CD14-positive monocyte (primary cell): ENCODE data around the gene PLA2G4A. TPM values are rescaled to one million over a fixed set of nuclear protein-coding genes. Genes with fewer than 3 reads are reported as not detected.

Experiments
- DNase-seq, 3 donors: peaks; one replicate each; pipeline ENCODE4 v3.0.0-alpha.2; 2011 to 2022
- H2AFZ ChIP-seq: 2 replicates; pipeline ENCODE4 v1.6.0; 2012; ENCODE audit warnings: mild to moderate bottlenecking, low read depth, low read length, inconsistent platforms; ENCODE audit not compliant: insufficient read depth, poor library complexity, severe bottlenecking
- H3K27ac ChIP-seq, 2 donors: 1 replicate in 1 of 2; 2 replicates in 1 of 2; pipeline ENCODE4 v1.5.1; 2012 to 2013; ENCODE audit warnings: low read length in 2 of 2, control low read depth in 1 of 2, inconsistent platforms in 1 of 2, low read depth in 1 of 2, mild to moderate bottlenecking in 1 of 2
- H3K27me3 ChIP-seq, 2 donors: one replicate each; pipeline versions ENCODE4 v1.6.0 to v1.6.1; 2011 to 2013; ENCODE audit warnings: low read length in 2 of 2; ENCODE audit not compliant: control insufficient read depth in 2 of 2, insufficient read depth in 2 of 2
- H3K36me3 ChIP-seq, 2 donors: replicated peaks in 1 of 2; 1 replicate in 1 of 2; 2 replicates in 1 of 2; pipeline versions ENCODE4 v1.5.1 to v1.6.1; 2012 to 2013; ENCODE audit warnings: low read length in 2 of 2, control low read depth in 1 of 2, inconsistent platforms in 1 of 2, mild to moderate bottlenecking in 1 of 2; ENCODE audit not compliant: insufficient read depth in 2 of 2, control insufficient read depth in 1 of 2
- H3K4me1 ChIP-seq, 2 donors: 1 replicate in 1 of 2; 2 replicates in 1 of 2; pipeline versions ENCODE4 v1.5.1 to v1.6.1; 2012 to 2013; ENCODE audit warnings: low read length in 2 of 2, control low read depth in 1 of 2, inconsistent platforms in 1 of 2, mild to moderate bottlenecking in 1 of 2, moderate library complexity in 1 of 2; ENCODE audit not compliant: insufficient read depth in 2 of 2, control insufficient read depth in 1 of 2
- H3K4me2 ChIP-seq: replicated peaks from 2 replicates; pipeline ENCODE3; 2012; ENCODE audit warnings: low read length, moderate library complexity, mild to moderate bottlenecking; ENCODE audit not compliant: poor library complexity, severe bottlenecking; ENCODE audit errors: extremely low read depth
- H3K4me3 ChIP-seq, 3 experiments: fragments of 200-600 bp in 1 of 3; sonication (generic) in 1 of 3; replicated peaks in 1 of 3; 1 replicate in 2 of 3; 2 replicates in 1 of 3; pipeline ENCODE4 v1.5.1; 2011 to 2013; ENCODE audit warnings: low read length in 3 of 3, mild to moderate bottlenecking in 3 of 3, control low read depth in 2 of 3, low read depth in 2 of 3, inconsistent platforms in 1 of 3, moderate library complexity in 1 of 3
- H3K79me2 ChIP-seq: 2 replicates; pipeline ENCODE4 v1.6.0; 2012; ENCODE audit warnings: mild to moderate bottlenecking, control low read depth, inconsistent platforms, low read length, moderate library complexity; ENCODE audit not compliant: insufficient read depth
- H3K9ac ChIP-seq: 2 replicates; pipeline ENCODE4 v1.6.0; 2017; ENCODE audit warnings: low read length, mild to moderate bottlenecking; ENCODE audit not compliant: insufficient read depth, poor library complexity, severe bottlenecking
- H3K9me3 ChIP-seq, 2 donors: replicated peaks in 1 of 2; 1 replicate in 1 of 2; 2 replicates in 1 of 2; pipeline versions ENCODE4 v1.5.1 to v1.6.1; 2012 to 2013; ENCODE audit warnings: low read length in 2 of 2, control low read depth in 1 of 2; ENCODE audit not compliant: control insufficient read depth in 1 of 2, insufficient read depth in 1 of 2
- H4K20me1 ChIP-seq: 2 replicates; pipeline ENCODE4 v1.6.0; 2012; ENCODE audit warnings: mild to moderate bottlenecking, low read length, control low read depth, moderate library complexity; ENCODE audit not compliant: insufficient read depth
- H3K27ac Mint-ChIP-seq, 7 donors: one replicate each; pipeline ENCODE4 v1.8.0; 2020; ENCODE audit warnings: mild to moderate bottlenecking in 7 of 7, mixed read lengths in 7 of 7, moderate library complexity in 6 of 7, inconsistent platforms in 2 of 7
- H3K27me3 Mint-ChIP-seq, 3 donors: one replicate each; pipeline ENCODE4 v1.8.0; 2021 to 2022; ENCODE audit warnings: low read depth in 3 of 3, mild to moderate bottlenecking in 3 of 3, mixed read lengths in 3 of 3, moderate library complexity in 3 of 3, inconsistent platforms in 1 of 3
- H3K36me3 Mint-ChIP-seq, 2 donors: one replicate each; pipeline ENCODE4 v1.8.0; 2020; ENCODE audit warnings: mixed read lengths in 2 of 2, inconsistent platforms in 1 of 2, mild to moderate bottlenecking in 1 of 2
- H3K4me1 Mint-ChIP-seq: one replicate; pipeline ENCODE4 v1.8.0; 2020; ENCODE audit warnings: mild to moderate bottlenecking, mixed read lengths
- H3K4me3 Mint-ChIP-seq, 2 donors: one replicate each; pipeline ENCODE4 v1.8.0; 2020; ENCODE audit warnings: mild to moderate bottlenecking in 2 of 2, mixed read lengths in 2 of 2, moderate library complexity in 1 of 2
- H3K9me3 Mint-ChIP-seq, 7 donors: one replicate each; pipeline ENCODE4 v1.8.0; 2020 to 2022; ENCODE audit warnings: mixed read lengths in 7 of 7, mild to moderate bottlenecking in 6 of 7, moderate library complexity in 6 of 7, inconsistent platforms in 2 of 7
- WGBS: methylation state at CpG from one replicate; pipeline ENCODE4 v1.1.5; 2013; ENCODE audit warnings: missing lambda C conversion rate; ENCODE audit not compliant: insufficient coverage; 5-methylcytosine and 5-hydroxymethylcytosine counted together
- intact Hi-C, 2 donors: fragments of 100-400 bp; cut with micrococcal nuclease; formaldehyde crosslinking; loops; one replicate each; pipeline versions ENCODE4 v1.15.0 to v1.15.1; 2023
- polyA plus RNA-seq, 3 donors: library from polyadenylated mRNA; depleted of rRNA in 1 of 3; unstranded in 2 of 3; stranded (reverse) in 1 of 3; fragments of 300-500 nt in 2 of 3; fragments of >200 nt in 1 of 3; fragmentation: Illumina TruSeq in 2 of 3; gene quantifications; 1 replicate in 2 of 3; 2 replicates in 1 of 3; pipeline ENCODE4 v1.2.3, GENCODE V29; 2012 to 2021
- TF ChIP-seq, protein P1 (sequence below): fragments of 200-600 bp; IDR thresholded peaks from one replicate; pipeline ENCODE4 v1.8.0; 2022; ENCODE audit warnings: antibody characterized with exemption, mild to moderate bottlenecking

PLA2G4A gene
- polyA plus RNA-seq, 3 donors, result 1.4 to 4.5 (median 4.1) TPM

DNA sequence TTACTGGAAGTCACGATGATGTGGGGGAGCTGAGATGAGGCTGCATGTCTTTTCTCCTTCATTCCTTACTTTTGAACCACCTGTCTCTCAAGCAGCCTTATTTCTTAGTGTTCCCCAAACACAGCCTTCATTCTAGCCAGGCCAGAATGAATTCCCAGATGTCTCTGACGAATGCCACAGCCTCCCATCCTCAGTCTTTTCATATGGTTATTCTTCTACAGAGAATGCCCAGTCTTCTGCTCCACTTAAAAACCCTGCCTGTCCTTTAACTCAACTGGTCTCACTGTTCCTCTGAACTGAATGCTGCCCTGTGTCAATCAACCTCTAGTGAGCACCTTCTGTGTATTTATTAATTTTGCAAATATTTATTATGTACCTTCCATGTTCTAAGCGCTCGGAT is 156.2 kb downstream of the PLA2G4A start:
- no peaks in the 10 kb centered on the region for H3K27me3 ChIP-seq
- H2AFZ ChIP-seq, result no peak overlapping the region
- DNase-seq, result no peak
- Mint-ChIP-seq H3K27ac (peak overlapping the region in 2 of 7 donors; percentile 9 to 72), H3K4me3 (no peak overlapping the region), H3K9me3 (peaks cover 0 to under 1% (median 0%) of the 10 kb centered on the region in 7 donors), H3K4me1 (peaks cover 13% of the 10 kb centered on the region), H3K27me3 (no peaks in the 10 kb centered on the region), H3K36me3 (peaks cover 15 to 33% of the 10 kb centered on the region in 2 donors)
- H4K20me1 ChIP-seq, result no peaks in the 10 kb centered on the region
- no peak overlapping the region for H3K4me3 ChIP-seq
- no peaks in the 10 kb centered on the region for H3K79me2 ChIP-seq
- H3K9me3 ChIP-seq, result no peaks in the 10 kb centered on the region
- TF ChIP-seq, protein P1, sequence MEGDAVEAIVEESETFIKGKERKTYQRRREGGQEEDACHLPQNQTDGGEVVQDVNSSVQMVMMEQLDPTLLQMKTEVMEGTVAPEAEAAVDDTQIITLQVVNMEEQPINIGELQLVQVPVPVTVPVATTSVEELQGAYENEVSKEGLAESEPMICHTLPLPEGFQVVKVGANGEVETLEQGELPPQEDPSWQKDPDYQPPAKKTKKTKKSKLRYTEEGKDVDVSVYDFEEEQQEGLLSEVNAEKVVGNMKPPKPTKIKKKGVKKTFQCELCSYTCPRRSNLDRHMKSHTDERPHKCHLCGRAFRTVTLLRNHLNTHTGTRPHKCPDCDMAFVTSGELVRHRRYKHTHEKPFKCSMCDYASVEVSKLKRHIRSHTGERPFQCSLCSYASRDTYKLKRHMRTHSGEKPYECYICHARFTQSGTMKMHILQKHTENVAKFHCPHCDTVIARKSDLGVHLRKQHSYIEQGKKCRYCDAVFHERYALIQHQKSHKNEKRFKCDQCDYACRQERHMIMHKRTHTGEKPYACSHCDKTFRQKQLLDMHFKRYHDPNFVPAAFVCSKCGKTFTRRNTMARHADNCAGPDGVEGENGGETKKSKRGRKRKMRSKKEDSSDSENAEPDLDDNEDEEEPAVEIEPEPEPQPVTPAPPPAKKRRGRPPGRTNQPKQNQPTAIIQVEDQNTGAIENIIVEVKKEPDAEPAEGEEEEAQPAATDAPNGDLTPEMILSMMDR, result no peak
- H3K9ac ChIP-seq, result no peak overlapping the region
- H3K4me1 ChIP-seq, result peaks cover 0 to 5% of the 10 kb centered on the region in 2 donors
- peaks cover 23 to 49% of the 10 kb centered on the region in 2 donors for H3K36me3 ChIP-seq
- H3K4me2 ChIP-seq, result no peak overlapping the region
- no peak overlapping the region for H3K27ac ChIP-seq
- WGBS, result 92% methylated on average over 1 of the region's 4 CpGs
- intact Hi-C loops, result loop anchor here (5.0 to 10.0 kb wide), 4 partner anchors 378 to 580 kb away; no protein-coding TSS in a partner anchor

DNA sequence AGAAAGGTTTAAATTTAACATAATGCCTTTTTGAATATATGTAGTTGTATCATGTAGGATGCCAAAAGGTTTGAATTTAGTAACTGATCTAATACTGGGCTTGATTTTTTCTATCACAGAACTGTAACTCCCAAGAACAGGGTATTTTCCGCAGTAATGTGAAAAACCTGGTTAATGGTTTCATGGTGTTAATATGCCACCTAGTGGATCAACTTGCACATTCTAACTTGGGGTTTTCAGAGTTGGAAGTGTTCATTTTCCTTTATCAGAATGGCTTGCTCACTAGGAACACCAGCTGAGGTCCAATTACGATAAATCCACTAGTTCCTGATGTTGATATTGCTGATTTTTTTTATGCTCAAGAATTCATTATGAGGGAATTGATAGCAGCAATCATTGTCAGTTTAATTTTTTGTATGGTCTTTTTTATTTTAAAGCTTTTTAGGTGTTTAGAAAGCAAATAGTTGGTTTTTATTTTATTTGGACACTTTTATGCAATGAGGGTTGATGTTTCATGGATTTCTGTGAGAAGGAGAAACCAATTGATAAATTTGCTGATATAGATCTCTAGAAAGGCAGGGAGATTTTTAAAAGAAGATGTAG is 157.2 kb downstream of the PLA2G4A start:
- H3K4me3 ChIP-seq, result no peak overlapping the region
- H4K20me1 ChIP-seq, result no peaks in the 10 kb centered on the region
- H3K9ac ChIP-seq, result no peak overlapping the region
- H3K9me3 Mint-ChIP-seq, result no peaks in the 10 kb centered on the region
- H3K27me3 ChIP-seq, result no peaks in the 10 kb centered on the region
- H3K79me2 ChIP-seq, result no peaks in the 10 kb centered on the region
- H3K27ac ChIP-seq, result no peak overlapping the region
- H3K9me3 ChIP-seq, result no peaks in the 10 kb centered on the region
- no peak overlapping the region for H3K4me3 Mint-ChIP-seq
- TF ChIP-seq, protein P1, result peak; percentile 80
- WGBS, result no CpG with 5 or more reads among the region's 2 CpGs
- H3K4me1 ChIP-seq, result peaks cover 0 to 5% of the 10 kb centered on the region in 2 donors
- H2AFZ ChIP-seq, result no peak overlapping the region
- peaks cover 13 to 31% of the 10 kb centered on the region in 2 donors for H3K36me3 Mint-ChIP-seq
- intact Hi-C loops, result loop anchor here (5.0 to 10.0 kb wide), 3 partner anchors 379 to 581 kb away; no protein-coding TSS in a partner anchor
- H3K27ac Mint-ChIP-seq, result no peak overlapping the region
- H3K4me1 Mint-ChIP-seq, result peaks cover 13% of the 10 kb centered on the region
- H3K4me2 ChIP-seq, result no peak overlapping the region
- peak; percentile 27 to 63 (median 52) for DNase-seq
- H3K27me3 Mint-ChIP-seq, result no peaks in the 10 kb centered on the region
- peaks cover 20 to 41% of the 10 kb centered on the region in 2 donors for H3K36me3 ChIP-seq
